T-cell (primary cell): ENCODE measurements around the gene DPP6. TPM values are rescaled to one million over a fixed set of nuclear protein-coding genes. Genes with fewer than 3 reads are reported as not detected.

Experiments
- ATAC-seq, 4 experiments: fragments of 200-7000 bp in 3 of 4; fragments of 150-1000 bp in 1 of 4; cut with Tn5 transposase; replicated peaks in 1 of 4; 1 replicate in 3 of 4; 2 replicates in 1 of 4; pipeline ENCODE4 v1.10.0; 2021; ENCODE audit warnings: moderate library complexity in 3 of 4, mild to moderate bottlenecking in 2 of 4, moderate number of reproducible peaks in 1 of 4
- CTCF ChIA-PET, 2 donors: fragments of 300-600 bp; sonication (Branson Sonifier 250); formaldehyde crosslinking; loops; one replicate each; lab custom pipeline; 2022; ENCODE audit warnings: antibody characterized with exemption in 2 of 2; lab: Charles Lee
- POLR2A ChIA-PET, 2 donors: fragments of 300-600 bp; sonication (Branson Sonifier 250); formaldehyde crosslinking; loops; one replicate each; lab custom pipeline; 2022; ENCODE audit warnings: antibody characterized with exemption in 2 of 2; lab: Charles Lee
- DNase-seq, 35 experiments: peaks; one replicate each; pipeline versions ENCODE4 v3.0.0 to v3.0.0-alpha.2; 2013 to 2023
- H3K27ac ChIP-seq: one replicate; pipeline ENCODE4 v1.5.1; 2013; ENCODE audit warnings: low read length
- H3K27me3 ChIP-seq, 2 experiments: replicated peaks in 1 of 2; 1 replicate in 1 of 2; 2 replicates in 1 of 2; pipeline versions ENCODE4 v1.6.1 to v1.7.0; 2013; ENCODE audit warnings: low read length in 1 of 2, mixed read lengths in 1 of 2; ENCODE audit not compliant: control insufficient read depth in 2 of 2, insufficient read depth in 2 of 2; ENCODE audit errors: extremely low read depth in 1 of 2
- H3K36me3 ChIP-seq, 2 donors: 1 replicate in 1 of 2; 2 replicates in 1 of 2; pipeline versions ENCODE4 v1.6.1 to v1.7.0; 2013; ENCODE audit warnings: low read length in 1 of 2; ENCODE audit not compliant: control insufficient read depth in 2 of 2, insufficient read depth in 1 of 2; ENCODE audit errors: extremely low read depth in 1 of 2
- H3K4me1 ChIP-seq, 2 experiments: 1 replicate in 1 of 2; 2 replicates in 1 of 2; pipeline versions ENCODE4 v1.6.1 to v1.7.0; 2013; ENCODE audit warnings: low read length in 2 of 2, mixed read lengths in 1 of 2; ENCODE audit not compliant: insufficient read depth in 2 of 2, control insufficient read depth in 1 of 2; ENCODE audit errors: extremely low read depth in 1 of 2
- H3K4me3 ChIP-seq, 2 donors: 1 replicate in 1 of 2; 2 replicates in 1 of 2; pipeline versions ENCODE4 v1.5.1 to v1.7.0; 2013; ENCODE audit warnings: mild to moderate bottlenecking in 2 of 2, low read length in 1 of 2, moderate library complexity in 1 of 2; ENCODE audit not compliant: control insufficient read depth in 1 of 2; ENCODE audit errors: extremely low read depth in 1 of 2
- H3K9me3 ChIP-seq: 2 replicates; pipeline ENCODE4 v1.7.0; 2013
- H3K27ac Mint-ChIP-seq, 2 donors: one replicate each; pipeline ENCODE4 v1.8.0; 2020 to 2021; ENCODE audit warnings: mild to moderate bottlenecking in 2 of 2, mixed read lengths in 2 of 2
- H3K27me3 Mint-ChIP-seq, 2 donors: one replicate each; pipeline ENCODE4 v1.8.0; 2021 to 2022; ENCODE audit warnings: mixed read lengths in 2 of 2
- H3K36me3 Mint-ChIP-seq: one replicate; pipeline ENCODE4 v1.8.0; 2021; ENCODE audit warnings: mixed read lengths
- H3K4me1 Mint-ChIP-seq, 3 donors: one replicate each; pipeline ENCODE4 v1.8.0; 2020 to 2022; ENCODE audit warnings: mixed read lengths in 3 of 3, mild to moderate bottlenecking in 1 of 3
- H3K4me3 Mint-ChIP-seq, 3 donors: one replicate each; pipeline ENCODE4 v1.8.0; 2020 to 2022; ENCODE audit warnings: mild to moderate bottlenecking in 3 of 3, mixed read lengths in 3 of 3, moderate library complexity in 3 of 3
- H3K9me3 Mint-ChIP-seq, 3 donors: one replicate each; pipeline ENCODE4 v1.8.0; 2020 to 2022; ENCODE audit warnings: mixed read lengths in 3 of 3
- WGBS: methylation state at CpG from one replicate; pipeline ENCODE4 v1.1.5; 2013; ENCODE audit warnings: missing lambda C conversion rate; ENCODE audit not compliant: insufficient coverage; 5-methylcytosine and 5-hydroxymethylcytosine counted together
- total RNA-seq, 35 experiments: library from RNA in 6 of 35; stranded (reverse) in 6 of 35; fragments of 120-200 nt in 1 of 35; gene quantifications; one replicate each; pipeline versions ENCODE4 v1.2.1 to v1.2.4 and lab custom pipeline; 2013 to 2026

DPP6 gene
- total RNA-seq, 5 donors from 2014 or later (not counting 1 experiment from before 2014, with no cell fraction given) = not detected

DNA sequence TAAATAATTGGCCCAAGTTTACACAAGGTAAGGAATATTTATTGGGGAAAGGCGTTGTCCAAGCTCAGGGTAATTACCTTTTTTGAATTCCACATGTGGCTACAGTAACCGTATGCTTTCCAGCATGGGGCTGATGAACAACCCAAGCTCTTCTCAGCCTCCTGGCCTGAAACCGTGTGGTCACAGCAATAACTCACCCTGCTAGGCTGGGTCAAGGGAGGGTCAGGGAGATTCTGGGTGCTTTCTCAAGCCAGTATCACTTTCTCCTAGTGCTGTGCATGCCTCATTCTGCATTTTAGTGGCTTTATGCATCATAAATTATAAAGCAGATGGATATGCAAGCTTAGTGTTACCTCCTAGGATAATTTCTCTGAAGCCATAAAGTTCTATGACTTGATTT is 676.9 kb downstream of the DPP6 start:
- no peaks in the 10 kb centered on the region for H3K36me3 Mint-ChIP-seq
- no peaks in the 10 kb centered on the region for H3K27me3 Mint-ChIP-seq
- Histone ChIP-seq H3K9me3 (no peaks in the 10 kb centered on the region), H3K4me3 (no peak overlapping the region), H3K27ac (no peak overlapping the region), H3K36me3 (no peaks in the 10 kb centered on the region), H3K27me3 (peaks cover 0 to 3% of the 10 kb centered on the region in 2 experiments), H3K4me1 (no peaks in the 10 kb centered on the region)
- no peak overlapping the region for H3K27ac Mint-ChIP-seq
- H3K4me3 Mint-ChIP-seq = no peak overlapping the region
- WGBS = 86% methylated on average over 1 of the region's 3 CpGs
- H3K4me1 Mint-ChIP-seq = no peaks in the 10 kb centered on the region
- DNase-seq (no peak), ATAC-seq (no peak)
- ChIA-PET CTCF (no interaction called here), POLR2A (no interaction called here)
- H3K9me3 Mint-ChIP-seq = peaks cover 8 to 18% (median 13%) of the 10 kb centered on the region in 3 donors

GRCh38 chr7:154735766-154736165 is 683.6 kb downstream of the DPP6 start:
- no peak for DNase-seq
- 63% methylated on average over 2 of the region's 3 CpGs for WGBS
- Histone ChIP-seq H3K9me3 (no peaks in the 10 kb centered on the region), H3K27ac (no peak overlapping the region), H3K4me1 (no peaks in the 10 kb centered on the region), H3K4me3 (no peak overlapping the region), H3K27me3 (no peaks in the 10 kb centered on the region), H3K36me3 (no peaks in the 10 kb centered on the region)
- Mint-ChIP-seq H3K4me3 (no peak overlapping the region), H3K36me3 (no peaks in the 10 kb centered on the region), H3K27me3 (no peaks in the 10 kb centered on the region), H3K4me1 (no peaks in the 10 kb centered on the region), H3K9me3 (no peaks in the 10 kb centered on the region), H3K27ac (no peak overlapping the region)
- ChIA-PET CTCF (no interaction called here), POLR2A (no interaction called here)
- ATAC-seq = no peak

DNA sequence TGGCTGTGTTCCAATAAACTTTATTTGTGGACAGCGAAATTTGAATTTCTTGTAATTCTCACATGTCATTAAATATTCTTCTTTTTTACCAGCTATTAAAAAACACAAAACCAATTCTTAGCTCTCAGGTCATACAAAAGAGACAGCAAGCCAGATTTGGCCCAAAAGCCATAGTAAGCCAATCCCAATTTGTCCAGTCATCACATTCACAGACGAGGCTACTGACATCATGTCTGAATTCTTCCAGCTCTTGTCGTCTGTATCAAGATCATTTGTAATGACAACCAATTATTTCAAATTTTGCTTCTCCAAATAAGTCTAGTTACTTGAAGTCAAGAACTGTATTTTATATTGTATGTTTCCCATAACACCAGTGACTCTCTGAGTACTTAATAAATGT is 684.2 kb downstream of the DPP6 start:
- H3K4me1 ChIP-seq = no peaks in the 10 kb centered on the region
- no peaks in the 10 kb centered on the region for H3K27me3 ChIP-seq
- ChIA-PET POLR2A (no interaction called here), CTCF (no interaction called here)
- DNase-seq (no peak), ATAC-seq (no peak)
- H3K9me3 ChIP-seq = no peaks in the 10 kb centered on the region
- WGBS = 60% methylated on average over 2 of the region's 3 CpGs
- no peak overlapping the region for H3K4me3 ChIP-seq
- Mint-ChIP-seq H3K4me1 (no peaks in the 10 kb centered on the region), H3K9me3 (no peaks in the 10 kb centered on the region), H3K27ac (no peak overlapping the region), H3K36me3 (no peaks in the 10 kb centered on the region), H3K27me3 (no peaks in the 10 kb centered on the region), H3K4me3 (no peak overlapping the region)
- H3K36me3 ChIP-seq = no peaks in the 10 kb centered on the region
- no peak overlapping the region for H3K27ac ChIP-seq

- ATAC-seq (no peak), DNase-seq (no peak)
- no peaks in the 10 kb centered on the region for H3K36me3 Mint-ChIP-seq
- no peaks in the 10 kb centered on the region for H3K36me3 ChIP-seq
- H3K27me3 ChIP-seq = no peaks in the 10 kb centered on the region
- ChIA-PET POLR2A (no interaction called here), CTCF (no interaction called here)
- no peaks in the 10 kb centered on the region for H3K9me3 ChIP-seq
- H3K4me3 Mint-ChIP-seq = no peak overlapping the region
- WGBS = 100% methylated on average over 2 of the region's 5 CpGs
- no peak overlapping the region for H3K27ac ChIP-seq
- no peaks in the 10 kb centered on the region for H3K4me1 Mint-ChIP-seq
- H3K27ac Mint-ChIP-seq = no peak overlapping the region
- no peaks in the 10 kb centered on the region for H3K9me3 Mint-ChIP-seq
- H3K4me3 ChIP-seq = no peak overlapping the region
- H3K4me1 ChIP-seq = no peaks in the 10 kb centered on the region
- peaks cover 2 to 4% of the 10 kb centered on the region in 2 donors for H3K27me3 Mint-ChIP-seq
Measured at GRCh38 chr7:154738216-154738615, 686.0 kb downstream of the DPP6 start.

DNA sequence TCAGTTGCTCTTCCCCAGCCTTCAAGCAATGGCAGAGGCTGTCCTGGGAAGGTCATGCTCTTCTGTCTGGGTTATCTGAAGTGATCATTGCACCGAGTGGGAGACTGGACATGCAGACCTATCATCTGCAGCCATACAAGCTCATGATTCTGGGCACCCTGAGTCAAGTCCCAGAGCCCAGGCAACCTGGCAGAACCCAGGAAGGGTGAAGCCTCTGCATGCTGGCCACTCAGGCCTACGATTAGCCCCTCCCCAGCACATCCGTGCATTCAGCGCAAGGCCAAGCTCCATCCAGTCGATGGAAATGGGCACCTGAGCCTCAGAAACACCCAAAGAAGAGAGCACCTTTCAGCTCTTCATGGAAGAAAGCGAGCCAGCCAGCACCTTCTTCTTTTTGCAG is 688.9 kb downstream of the DPP6 start:
- CTCF ChIA-PET = no interaction called here

DNA sequence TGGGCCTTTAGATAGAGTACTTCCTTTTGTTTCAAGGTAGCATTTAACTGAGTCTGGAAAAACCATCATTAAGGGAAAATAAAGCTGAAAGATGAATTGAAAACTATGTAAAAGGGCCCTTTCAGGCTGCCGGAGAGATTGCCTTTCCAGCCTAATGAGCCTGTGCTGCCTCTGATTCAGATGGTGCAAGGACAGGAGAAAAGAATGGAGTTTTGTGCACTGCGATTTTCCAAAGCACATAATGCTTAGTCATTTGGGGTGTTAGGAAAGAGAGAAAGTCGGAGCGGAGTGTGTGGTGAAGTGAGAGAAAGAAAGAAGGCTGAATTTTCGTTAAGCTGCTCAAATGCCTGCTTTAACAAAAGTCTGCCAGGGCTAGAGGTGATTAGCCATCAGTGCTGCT is 691.0 kb downstream of the DPP6 start:
- Mint-ChIP-seq H3K9me3 (no peaks in the 10 kb centered on the region), H3K36me3 (no peaks in the 10 kb centered on the region), H3K4me3 (no peak overlapping the region), H3K27ac (no peak overlapping the region), H3K4me1 (no peaks in the 10 kb centered on the region), H3K27me3 (peaks cover 4 to 11% of the 10 kb centered on the region in 2 donors)
- WGBS = 77% methylated on average over 5 of the region's 5 CpGs
- POLR2A ChIA-PET = interaction anchor here in 1 of 2 donors (0.6 kb wide), 1 partner anchor 12 kb away, joined by 3 read pairs; no protein-coding TSS in a partner anchor
- ATAC-seq (no peak), DNase-seq (no peak)
- no peak overlapping the region for H3K27ac ChIP-seq
- H3K4me1 ChIP-seq = no peaks in the 10 kb centered on the region
- no peaks in the 10 kb centered on the region for H3K36me3 ChIP-seq
- CTCF ChIA-PET = no interaction called here
- no peak overlapping the region for H3K4me3 ChIP-seq
- H3K27me3 ChIP-seq = peaks cover 2 to 5% of the 10 kb centered on the region in 2 experiments
- H3K9me3 ChIP-seq = no peaks in the 10 kb centered on the region

More for the DNA sequence above, 688.9 kb downstream of the DPP6 start:
- Histone ChIP-seq H3K9me3 (no peaks in the 10 kb centered on the region), H3K27me3 (peaks cover 2 to 5% of the 10 kb centered on the region in 2 experiments), H3K4me1 (no peaks in the 10 kb centered on the region), H3K36me3 (no peaks in the 10 kb centered on the region), H3K27ac (no peak overlapping the region), H3K4me3 (no peak overlapping the region)
- Mint-ChIP-seq H3K27me3 (peaks cover 4 to 10% of the 10 kb centered on the region in 2 donors), H3K9me3 (no peaks in the 10 kb centered on the region), H3K4me1 (no peaks in the 10 kb centered on the region), H3K36me3 (no peaks in the 10 kb centered on the region), H3K4me3 (no peak overlapping the region), H3K27ac (no peak overlapping the region)
- WGBS = 63% methylated on average over 6 of the region's 6 CpGs
- ATAC-seq (no peak), DNase-seq (no peak)
- POLR2A ChIA-PET = no interaction called here
